GM19043 (cell line): Measurements from ENCODE around the gene ELAC2.
"Not testable (repeated sequence)": the region's sequence is repeated elsewhere in the genome, so short reads cannot be mapped to it uniquely, and the experiment has no call there.

Experiments used
- ATAC-seq: cut with Tn5 transposase; IDR thresholded peaks from one replicate; pipeline ENCODE4 v1.9.1; 2021; ENCODE audit warnings: low read depth; ENCODE audit not compliant: unreplicated experiment

Gene ELAC2

GRCh38 chr17:12992676-12993075, 25.2 kb downstream of the ELAC2 start:
- ATAC-seq, result no peak

- no peak for ATAC-seq
Observed at GRCh38 chr17:12990926-12991325, 26.9 kb downstream of the ELAC2 start.

DNA sequence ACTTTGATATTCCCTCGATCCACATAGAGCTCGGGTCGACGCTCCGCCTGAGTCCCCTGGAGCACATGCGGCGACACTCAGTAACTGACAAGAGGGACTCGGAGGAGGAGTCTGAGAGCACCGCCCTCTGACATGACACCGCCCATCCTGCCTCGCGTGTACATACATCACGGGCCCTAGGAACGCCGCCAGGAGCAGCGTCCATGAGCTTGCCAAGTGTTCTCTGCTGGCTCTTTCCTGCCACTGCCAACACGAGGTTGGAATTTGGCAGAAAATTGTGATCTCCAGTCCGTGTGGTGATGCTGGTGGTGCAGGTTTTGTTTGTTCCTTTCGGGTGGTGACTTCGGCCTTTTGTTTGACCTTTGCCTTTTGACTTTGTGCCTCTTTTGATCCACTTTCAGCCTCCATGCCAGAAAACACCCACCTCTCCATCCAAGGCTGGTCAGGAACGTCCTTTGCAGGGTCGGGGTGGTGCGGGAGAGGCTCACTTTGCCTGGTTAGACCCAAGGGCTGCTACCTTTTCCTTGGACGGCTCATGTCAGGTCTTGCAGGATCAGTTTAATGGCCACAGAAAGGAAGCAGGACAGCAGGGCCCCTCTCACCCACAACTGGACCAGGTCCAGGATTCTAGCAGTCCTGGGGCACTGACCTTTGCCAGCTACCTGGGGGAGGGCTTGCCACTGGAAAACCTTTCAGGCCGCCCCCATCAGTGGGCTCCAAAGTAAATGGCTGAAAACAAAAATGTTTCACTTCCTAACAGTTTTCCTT, 27.6 kb downstream of the ELAC2 start:
- no peak for ATAC-seq

GRCh38 chr17:12987120-12987519, 30.7 kb downstream of the ELAC2 start:
- ATAC-seq, result no peak

DNA sequence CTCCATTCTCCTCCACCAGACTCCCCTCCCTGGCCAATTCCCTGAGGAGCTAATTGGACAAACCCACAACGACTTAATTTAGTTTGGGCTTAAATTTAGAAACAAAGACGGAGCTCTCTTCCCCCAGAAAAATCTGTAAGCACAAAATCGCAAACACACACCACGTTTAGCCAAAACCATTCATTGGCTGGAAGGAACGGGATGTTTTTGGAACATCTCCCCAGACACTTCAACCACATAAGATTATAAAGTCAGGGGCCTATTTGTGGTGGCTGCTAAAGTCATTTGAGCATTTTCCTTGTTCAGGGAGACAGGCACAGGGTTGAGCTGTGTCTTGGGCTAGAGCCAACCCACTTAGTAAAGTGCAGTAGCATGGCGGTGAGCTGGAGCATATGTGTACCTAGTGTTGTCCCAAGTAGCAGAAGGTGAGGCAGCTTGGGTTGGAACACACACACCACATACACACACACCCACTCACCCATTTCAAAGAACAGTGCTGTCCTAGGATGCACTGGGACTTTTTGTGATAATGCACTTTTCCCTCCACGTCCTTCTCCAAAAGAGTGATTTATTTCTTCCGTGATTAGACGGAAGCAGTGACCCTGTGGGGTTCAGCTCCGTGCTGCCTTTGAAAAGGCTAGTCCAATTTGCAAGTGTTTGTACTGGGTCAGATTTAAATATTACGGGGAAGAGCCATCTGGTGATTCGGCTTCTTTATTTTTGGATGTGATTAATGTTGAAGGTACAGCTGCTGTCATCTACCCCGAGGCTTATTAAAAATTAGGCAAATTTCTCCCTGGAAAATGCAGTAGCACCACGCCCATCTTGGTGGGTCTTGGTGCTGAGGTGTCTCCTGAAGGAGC, 32.2 kb downstream of the ELAC2 start:
- no peak for ATAC-seq

DNA sequence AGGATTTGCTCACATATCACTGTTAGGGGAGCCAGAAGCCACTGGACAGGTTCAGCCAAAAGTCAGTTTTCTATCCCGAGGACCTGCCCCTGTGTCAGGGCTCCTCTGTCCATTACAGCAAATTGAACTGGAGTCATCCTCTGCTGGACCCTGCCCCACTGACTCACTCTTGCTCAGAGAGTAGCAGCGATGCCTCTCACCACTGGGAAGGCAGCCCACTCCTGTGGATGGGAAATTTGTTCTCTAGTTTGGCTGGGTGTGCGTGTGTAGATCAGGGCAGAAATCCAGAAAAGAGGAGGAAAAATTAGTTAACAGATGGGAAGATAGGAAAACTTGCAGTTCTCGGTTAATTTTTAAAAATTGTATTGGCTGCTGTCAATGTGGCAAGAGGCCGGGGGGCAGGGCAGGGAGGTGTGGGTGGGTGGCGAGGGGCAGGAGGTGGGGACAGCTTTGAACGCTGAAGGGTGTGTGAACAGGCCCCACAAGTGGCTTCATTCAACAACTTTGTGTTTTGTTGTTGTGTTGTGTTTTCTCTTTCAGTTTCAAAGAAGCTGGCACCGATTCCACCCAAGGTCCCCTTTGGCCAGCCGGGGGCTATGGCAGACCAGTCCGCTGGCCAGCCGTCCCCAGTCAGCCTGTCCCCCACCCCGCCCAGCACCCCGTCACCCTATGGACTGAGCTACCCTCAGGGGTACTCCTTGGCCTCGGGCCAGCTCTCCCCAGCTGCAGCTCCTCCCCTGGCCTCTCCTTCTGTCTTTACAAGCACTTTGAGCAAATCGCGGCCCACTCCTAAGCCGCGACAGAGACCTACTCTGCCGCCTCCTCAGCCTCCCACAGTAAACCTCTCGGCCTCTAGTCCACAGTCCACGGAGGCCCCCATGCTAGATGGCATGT, 33.6 kb downstream of the ELAC2 start:
- ATAC-seq, result no peak

DNA sequence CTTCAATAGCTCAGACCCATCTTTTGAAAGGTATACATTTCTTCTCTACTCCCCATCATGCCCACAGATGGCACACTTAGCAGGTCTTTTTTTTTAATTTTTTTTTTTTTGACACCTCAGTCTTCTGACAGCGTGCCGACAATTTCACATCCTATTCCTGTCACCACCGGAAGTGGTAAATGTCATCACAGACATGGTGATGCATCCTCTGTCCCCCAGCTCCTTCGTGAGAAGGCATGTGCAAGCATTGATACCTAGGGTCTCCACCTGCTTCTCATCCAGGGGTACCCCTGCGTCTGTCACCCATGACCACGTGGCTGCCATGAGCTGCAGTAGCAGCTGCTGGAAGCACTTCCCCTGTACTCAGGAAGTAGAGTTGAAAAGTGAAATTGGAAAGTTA, 35.6 kb downstream of the ELAC2 start:
- ATAC-seq, result no peak

- ATAC-seq, result no peak
Observed at GRCh38 chr17:12979826-12980500, 37.9 kb downstream of the ELAC2 start.

DNA sequence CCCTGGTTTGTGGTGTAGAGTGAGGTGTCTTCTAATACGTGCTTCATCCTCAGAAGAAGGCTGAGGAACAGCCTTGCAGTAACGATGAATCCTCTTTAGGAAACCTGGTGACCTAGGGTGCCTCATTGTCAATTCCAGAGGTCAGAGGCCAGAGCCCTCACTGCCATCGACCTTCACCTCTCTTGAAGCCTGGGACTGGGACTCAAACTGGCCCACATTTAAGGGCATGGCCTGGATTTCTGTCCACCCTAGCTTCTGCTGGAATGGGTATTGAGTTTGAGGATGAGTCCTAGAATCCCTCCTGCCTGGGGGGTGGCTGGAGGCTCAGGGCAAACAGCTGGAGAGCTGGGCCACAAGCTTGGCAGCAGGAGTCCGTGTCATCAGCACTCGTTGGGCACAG, 38.6 kb downstream of the ELAC2 start:
- ATAC-seq, result no peak

- ATAC-seq, result not testable (repeated sequence)
Observed at GRCh38 chr17:12978787-12979186, 39.0 kb downstream of the ELAC2 start.

- no peak for ATAC-seq
Observed at GRCh38 chr17:12977008-12977751, 40.6 kb downstream of the ELAC2 start.

GRCh38 chr17:12974005-12974531, 43.8 kb downstream of the ELAC2 start:
- no peak for ATAC-seq

DNA sequence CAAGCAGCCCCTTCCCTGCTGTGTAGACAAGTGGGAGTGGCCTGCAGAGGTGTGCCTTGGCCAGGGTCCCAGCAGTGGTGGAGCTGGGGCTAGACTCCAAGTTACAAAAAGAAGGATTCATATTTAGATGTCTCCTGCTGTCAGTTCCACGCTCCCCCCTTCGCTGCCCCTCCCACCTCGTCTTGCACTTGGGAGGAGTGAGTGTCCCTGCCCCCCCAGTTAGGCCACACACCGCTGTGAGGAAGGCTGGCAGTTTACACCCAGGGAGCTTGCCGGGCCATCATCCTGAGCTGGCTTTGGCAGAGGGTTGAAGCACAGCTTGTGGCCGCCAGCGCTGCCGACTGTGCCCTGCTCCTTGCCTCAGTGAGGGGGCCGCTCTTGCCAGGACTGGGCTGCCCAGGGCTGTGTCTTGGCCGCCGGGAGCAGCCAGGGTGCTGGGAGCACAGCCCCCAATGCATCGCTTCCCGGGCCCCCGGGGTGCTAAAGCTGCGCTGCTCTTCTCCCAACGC, 44.3 kb downstream of the ELAC2 start:
- ATAC-seq, result no peak

GRCh38 chr17:12967962-12968361, 49.9 kb downstream of the ELAC2 start:
- no peak for ATAC-seq

DNA sequence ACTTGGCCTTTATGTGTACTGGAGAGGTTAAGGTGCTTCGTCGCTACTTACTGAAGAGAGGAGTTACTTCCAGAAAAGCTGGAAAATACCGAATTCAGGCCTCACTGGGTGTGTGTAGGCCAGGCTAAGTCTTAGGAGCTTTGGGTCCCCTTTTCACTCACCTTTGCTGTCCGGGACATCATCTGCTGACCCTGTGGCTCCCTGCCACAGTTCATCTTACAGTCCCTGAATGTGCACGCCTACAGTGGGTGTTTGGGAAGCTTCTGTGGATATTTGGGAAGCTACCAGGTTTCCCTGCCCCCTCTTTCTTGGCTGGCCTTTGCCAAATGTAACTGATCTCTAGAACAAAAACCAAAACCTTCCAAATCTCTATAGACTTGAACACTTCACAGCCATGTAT, 51.4 kb downstream of the ELAC2 start:
- no peak for ATAC-seq

GRCh38 chr17:12965988-12966387, 51.8 kb downstream of the ELAC2 start:
- ATAC-seq, result no peak

- ATAC-seq, result no peak
Observed at GRCh38 chr17:12964840-12965239, 53.0 kb downstream of the ELAC2 start.

GRCh38 chr17:12964162-12964561, 53.7 kb downstream of the ELAC2 start:
- ATAC-seq, result no peak

GRCh38 chr17:12963505-12963904, 54.3 kb downstream of the ELAC2 start:
- no peak for ATAC-seq
